Measurements from ENCODE around the gene SPAG5.
A peak's percentile ranks its signal among the peaks of the same experiment; 100 is the strongest.

The SPAG5 gene

GRCh38 chr17:28598799-28599310 is at the start of gene SPAG5:
SPAG5 (minus strand) TSS chr17:28599025; CDS start chr17:28598946, 79 bp downstream.
- DNase-seq (ENCODE audit: low spot score in 2 of 2) (peak; percentile 95), ATAC-seq (peak; percentile 93)
- H3K9me3 Mint-ChIP-seq, result no peaks in the 10 kb centered on the region
- peak within 1 kb of the TSS; percentile 94 for H3K4me3 Mint-ChIP-seq
- peak within 1 kb of the TSS; percentile 98 for H3K27ac Mint-ChIP-seq
- H3K36me3 Mint-ChIP-seq, result peaks cover 59% of the 10 kb centered on the region
- H3K4me1 Mint-ChIP-seq, result peaks cover 26% of the 10 kb centered on the region

- Mint-ChIP-seq H3K27ac (peak overlapping the region; percentile 87), H3K4me3 (peak overlapping the region; percentile 90), H3K4me1 (peaks cover 37% of the 10 kb centered on the region), H3K36me3 (peaks cover 74% of the 10 kb centered on the region), H3K9me3 (no peaks in the 10 kb centered on the region)
- ATAC-seq, result no peak
- no peak for DNase-seq (ENCODE audit: low spot score in 2 of 2)
These were observed 47.4 kb upstream of the SPAG5 start for GRCh38 chr17:28646039-28646754.

GRCh38 chr17:28645576-28645939 is 46.7 kb upstream of the SPAG5 start:
- peak overlapping the region; percentile 90 for H3K4me3 Mint-ChIP-seq
- peaks cover 37% of the 10 kb centered on the region for H3K4me1 Mint-ChIP-seq
- peak overlapping the region; percentile 87 for H3K27ac Mint-ChIP-seq
- DNase-seq (ENCODE audit: low spot score in 2 of 2) (no peak), ATAC-seq (no peak)
- peaks cover 74% of the 10 kb centered on the region for H3K36me3 Mint-ChIP-seq
- no peaks in the 10 kb centered on the region for H3K9me3 Mint-ChIP-seq

GRCh38 chr17:28644787-28645575 is 46.2 kb upstream of the SPAG5 start, which contains the start of gene BLTP2:
BLTP2 (minus strand) TSS chr17:28645158; CDS start chr17:28645056, 102 bp downstream.
- H3K4me3 Mint-ChIP-seq, result peak within 1 kb of the TSS; percentile 90
- H3K9me3 Mint-ChIP-seq, result no peaks in the 10 kb centered on the region
- H3K27ac Mint-ChIP-seq, result peak within 1 kb of the TSS; percentile 90
- DNase-seq (ENCODE audit: low spot score in 2 of 2) (peak; percentile 81 to 96), ATAC-seq (peak; percentile 99)
- peaks cover 74% of the 10 kb centered on the region for H3K36me3 Mint-ChIP-seq
- peaks cover 42% of the 10 kb centered on the region for H3K4me1 Mint-ChIP-seq

- DNase-seq (ENCODE audit: low spot score in 2 of 2), result peak in 1 of 2 donors; percentile 60
These were observed 45.4 kb upstream of the SPAG5 start for GRCh38 chr17:28643983-28644786.

GRCh38 chr17:28641579-28641978 is 42.8 kb upstream of the SPAG5 start:
- Mint-ChIP-seq H3K9me3 (no peaks in the 10 kb centered on the region), H3K27ac (peak overlapping the region; percentile 23), H3K36me3 (peaks cover 79% of the 10 kb centered on the region), H3K4me1 (peaks cover 44% of the 10 kb centered on the region), H3K4me3 (no peak overlapping the region)
- ATAC-seq (no peak), DNase-seq (ENCODE audit: low spot score in 2 of 2) (no peak)

More at GRCh38 chr17:28643983-28644786, 45.4 kb upstream of the SPAG5 start:
- peak overlapping the region; percentile 90 for H3K27ac Mint-ChIP-seq
- peak; percentile 3 for ATAC-seq
- H3K9me3 Mint-ChIP-seq, result no peaks in the 10 kb centered on the region
- H3K4me3 Mint-ChIP-seq, result peak overlapping the region; percentile 90
- peaks cover 47% of the 10 kb centered on the region for H3K4me1 Mint-ChIP-seq
- H3K36me3 Mint-ChIP-seq, result peaks cover 75% of the 10 kb centered on the region

- DNase-seq (ENCODE audit: low spot score in 2 of 2), result no peak
- peaks cover 33% of the 10 kb centered on the region for H3K4me1 Mint-ChIP-seq
- no peak overlapping the region for H3K4me3 Mint-ChIP-seq
- no peak for ATAC-seq
- H3K9me3 Mint-ChIP-seq, result no peaks in the 10 kb centered on the region
- peaks cover 100% of the 10 kb centered on the region for H3K36me3 Mint-ChIP-seq
- no peak overlapping the region for H3K27ac Mint-ChIP-seq
These were observed 36.7 kb upstream of the SPAG5 start for GRCh38 chr17:28635506-28635905.

GRCh38 chr17:28634206-28634865 is 35.5 kb upstream of the SPAG5 start:
- no peak for DNase-seq (ENCODE audit: low spot score in 2 of 2)
- no peaks in the 10 kb centered on the region for H3K9me3 Mint-ChIP-seq
- no peak overlapping the region for H3K27ac Mint-ChIP-seq
- peaks cover 100% of the 10 kb centered on the region for H3K36me3 Mint-ChIP-seq
- peaks cover 25% of the 10 kb centered on the region for H3K4me1 Mint-ChIP-seq
- H3K4me3 Mint-ChIP-seq, result no peak overlapping the region
- no peak for ATAC-seq

- peaks cover 12% of the 10 kb centered on the region for H3K4me1 Mint-ChIP-seq
- no peak overlapping the region for H3K27ac Mint-ChIP-seq
- peaks cover 100% of the 10 kb centered on the region for H3K36me3 Mint-ChIP-seq
- no peak for DNase-seq (ENCODE audit: low spot score in 2 of 2)
- H3K9me3 Mint-ChIP-seq, result no peaks in the 10 kb centered on the region
- H3K4me3 Mint-ChIP-seq, result no peak overlapping the region
- no peak for ATAC-seq
These were observed 28.0 kb upstream of the SPAG5 start for GRCh38 chr17:28626818-28627217.

GRCh38 chr17:28624148-28624547 is 25.3 kb upstream of the SPAG5 start:
- no peak for ATAC-seq
- Mint-ChIP-seq H3K27ac (no peak overlapping the region), H3K4me1 (peaks cover 12% of the 10 kb centered on the region), H3K36me3 (peaks cover 100% of the 10 kb centered on the region), H3K4me3 (no peak overlapping the region), H3K9me3 (no peaks in the 10 kb centered on the region)
- no peak for DNase-seq (ENCODE audit: low spot score in 2 of 2)

- Mint-ChIP-seq H3K4me3 (no peak overlapping the region), H3K4me1 (peaks cover 12% of the 10 kb centered on the region), H3K36me3 (peaks cover 100% of the 10 kb centered on the region), H3K27ac (no peak overlapping the region), H3K9me3 (no peaks in the 10 kb centered on the region)
- no peak for DNase-seq (ENCODE audit: low spot score in 2 of 2)
- no peak for ATAC-seq
These were observed 24.9 kb upstream of the SPAG5 start for GRCh38 chr17:28623696-28624095.

- DNase-seq (ENCODE audit: low spot score in 2 of 2), result no peak
- no peak overlapping the region for H3K27ac Mint-ChIP-seq
- H3K36me3 Mint-ChIP-seq, result peaks cover 100% of the 10 kb centered on the region
- H3K9me3 Mint-ChIP-seq, result no peaks in the 10 kb centered on the region
- ATAC-seq, result no peak
- H3K4me1 Mint-ChIP-seq, result peaks cover 12% of the 10 kb centered on the region
- no peak overlapping the region for H3K4me3 Mint-ChIP-seq
These were observed 23.4 kb upstream of the SPAG5 start for GRCh38 chr17:28622186-28622585.

GRCh38 chr17:28620010-28620409 is 21.2 kb upstream of the SPAG5 start:
- H3K4me3 Mint-ChIP-seq, result no peak overlapping the region
- ATAC-seq, result no peak
- peaks cover 5% of the 10 kb centered on the region for H3K4me1 Mint-ChIP-seq
- H3K36me3 Mint-ChIP-seq, result peaks cover 100% of the 10 kb centered on the region
- H3K9me3 Mint-ChIP-seq, result no peaks in the 10 kb centered on the region
- no peak overlapping the region for H3K27ac Mint-ChIP-seq
- no peak for DNase-seq (ENCODE audit: low spot score in 2 of 2)

GRCh38 chr17:28618464-28618863 is 19.6 kb upstream of the SPAG5 start:
- peaks cover 98% of the 10 kb centered on the region for H3K36me3 Mint-ChIP-seq
- no peaks in the 10 kb centered on the region for H3K4me1 Mint-ChIP-seq

More at GRCh38 chr17:28618464-28618863, 19.6 kb upstream of the SPAG5 start:
- ATAC-seq (no peak), DNase-seq (ENCODE audit: low spot score in 2 of 2) (no peak)
- H3K27ac Mint-ChIP-seq, result no peak overlapping the region
- no peak overlapping the region for H3K4me3 Mint-ChIP-seq
- H3K9me3 Mint-ChIP-seq, result no peaks in the 10 kb centered on the region
